GM18858 (cell line): ENCODE results near the gene RGS19.
A peak's percentile ranks its signal among the peaks of the same experiment; 100 is the strongest.
"Not testable (repeated sequence)": the region's sequence is repeated elsewhere in the genome, so short reads cannot be mapped to it uniquely, and the experiment has no call there.

Experiments used
- ATAC-seq: cut with Tn5 transposase; IDR thresholded peaks from one replicate; pipeline ENCODE4 v1.9.1; 2021; ENCODE audit not compliant: unreplicated experiment

RGS19 gene

GRCh38 chr20:64079273-64080012 lies at the start of gene RGS19:
Gene RGS19 (minus strand): TSS chr20:64079518. CDS start chr20:64076886, 2,632 bp downstream.
- peak; percentile 29 for ATAC-seq

- not testable (repeated sequence) for ATAC-seq
Observed at GRCh38 chr20:64123517-64123916, 44.2 kb upstream of the RGS19 start.

GRCh38 chr20:64122927-64123326 lies 43.6 kb upstream of the RGS19 start:
- ATAC-seq, result not testable (repeated sequence)

GRCh38 chr20:64121586-64121985 lies 42.3 kb upstream of the RGS19 start:
- ATAC-seq, result no peak

GRCh38 chr20:64119681-64120341 lies 40.5 kb upstream of the RGS19 start:
- ATAC-seq, result no peak

GRCh38 chr20:64119301-64119680 lies 40.0 kb upstream of the RGS19 start:
- ATAC-seq, result no peak

- ATAC-seq, result not testable (repeated sequence)
Observed at GRCh38 chr20:64117432-64117777, 38.1 kb upstream of the RGS19 start.

- ATAC-seq, result no peak
Observed at GRCh38 chr20:64116541-64117431, 37.5 kb upstream of the RGS19 start.

GRCh38 chr20:64116016-64116415 lies 36.7 kb upstream of the RGS19 start:
- ATAC-seq, result no peak

- ATAC-seq, result no peak
Observed at GRCh38 chr20:64115171-64115911, 36.0 kb upstream of the RGS19 start.

GRCh38 chr20:64114356-64114971 lies 35.1 kb upstream of the RGS19 start:
- ATAC-seq, result no peak

- ATAC-seq, result no peak
Observed at GRCh38 chr20:64113796-64114355, 34.6 kb upstream of the RGS19 start.

GRCh38 chr20:64113444-64113775 lies 34.1 kb upstream of the RGS19 start:
- ATAC-seq, result no peak

- ATAC-seq, result no peak
Observed at GRCh38 chr20:64112691-64113443, 33.5 kb upstream of the RGS19 start.

- no peak for ATAC-seq
Observed at GRCh38 chr20:64111841-64112641, 32.7 kb upstream of the RGS19 start.

GRCh38 chr20:64110411-64111068 lies 31.2 kb upstream of the RGS19 start:
- no peak for ATAC-seq

- no peak for ATAC-seq
Observed at GRCh38 chr20:64109831-64110391, 30.6 kb upstream of the RGS19 start.
